Measurements from ENCODE around the gene CCDC14.
"Not testable (repeated sequence)": the region's sequence is repeated elsewhere in the genome, so short reads cannot be mapped to it uniquely, and the experiment has no call there.

Gene CCDC14

DNA sequence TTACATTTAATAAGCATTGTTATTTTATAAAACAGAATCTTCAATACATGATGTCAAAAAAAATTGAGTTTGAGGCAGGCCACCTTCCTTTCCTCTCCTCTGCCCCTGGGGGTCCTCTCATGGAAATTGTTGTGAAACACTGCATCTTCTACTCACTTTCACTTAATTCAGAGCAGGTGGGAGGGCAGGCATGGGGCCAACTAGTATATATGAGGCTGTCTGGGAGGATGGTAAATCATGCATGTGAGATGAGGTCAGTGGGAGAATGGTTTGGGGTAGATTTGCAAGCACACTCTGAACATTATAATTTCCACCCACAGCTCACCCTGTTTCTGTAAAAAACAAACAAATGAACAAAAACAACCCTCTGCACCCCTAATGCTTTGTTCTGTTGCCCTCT lies 10.4 kb upstream of the CCDC14 start:
- no peak for DNase-seq
- no peak for TF ChIP-seq POLR2A (IDR thresholded peaks at IDR 0.05; ENCODE audit: low read length)
- TF ChIP-seq GATA1 (IDR thresholded peaks at IDR 0.05; ENCODE audit: low read depth, low read length): no peak

DNA sequence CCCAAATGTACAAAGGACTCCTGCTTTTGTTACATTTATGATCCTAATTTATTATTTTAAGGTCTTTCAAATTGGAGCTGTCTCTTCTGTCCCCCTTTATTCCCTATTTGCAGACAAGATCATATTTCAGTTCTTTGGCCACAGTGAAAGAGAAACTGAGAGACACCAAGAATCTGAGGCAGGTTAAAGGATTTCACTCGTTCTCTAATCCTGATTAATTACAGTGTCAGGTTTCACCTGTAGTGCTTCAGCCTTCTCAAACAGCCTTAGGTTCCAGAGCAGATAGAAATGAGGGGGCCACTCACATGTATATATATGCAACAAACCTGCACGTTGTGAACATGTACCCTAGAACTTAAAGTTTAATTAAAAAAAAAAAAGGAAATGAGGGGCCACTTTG lies 6.2 kb upstream of the CCDC14 start:
- not testable (repeated sequence) for DNase-seq

DNA sequence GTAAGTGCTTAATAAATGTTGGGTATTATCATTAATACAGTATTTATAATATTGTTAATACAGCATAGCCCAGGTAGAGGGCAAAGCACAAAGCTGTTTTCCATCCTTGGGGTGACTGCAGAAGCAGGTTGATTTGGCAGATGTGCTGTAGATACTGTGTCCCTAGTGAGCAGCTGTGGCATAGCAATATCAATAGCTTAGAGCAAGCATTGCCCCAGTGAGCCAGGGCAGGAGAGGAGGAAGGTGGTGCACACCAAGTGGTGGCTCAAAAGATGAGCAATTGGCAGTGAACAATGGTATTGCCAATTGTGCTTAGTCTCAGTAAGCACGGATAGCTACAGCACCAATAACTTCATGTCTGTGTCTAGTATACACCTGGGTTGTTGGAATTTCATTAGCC lies 5.8 kb upstream of the CCDC14 start:
- not testable (repeated sequence) for DNase-seq

DNA sequence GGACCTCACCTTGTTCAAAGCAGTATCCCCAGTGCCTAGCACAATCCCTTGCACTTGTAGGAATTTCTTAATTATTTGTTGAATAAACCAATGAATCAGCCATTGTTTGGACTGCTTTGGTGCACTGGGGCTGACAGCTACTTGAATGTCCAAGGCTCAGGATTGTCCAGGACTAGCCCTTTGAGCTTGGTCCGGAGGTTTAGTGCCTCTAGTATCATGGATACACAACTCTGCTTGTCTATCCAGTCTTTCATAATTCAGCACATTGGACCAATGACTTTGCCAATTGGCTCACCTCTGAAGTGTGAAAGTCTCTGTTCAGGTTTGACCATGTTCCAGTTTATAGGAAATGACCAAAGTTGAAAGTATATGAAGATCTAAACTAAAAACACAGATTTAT lies 3.8 kb upstream of the CCDC14 start:
- not testable (repeated sequence) for DNase-seq

DNA sequence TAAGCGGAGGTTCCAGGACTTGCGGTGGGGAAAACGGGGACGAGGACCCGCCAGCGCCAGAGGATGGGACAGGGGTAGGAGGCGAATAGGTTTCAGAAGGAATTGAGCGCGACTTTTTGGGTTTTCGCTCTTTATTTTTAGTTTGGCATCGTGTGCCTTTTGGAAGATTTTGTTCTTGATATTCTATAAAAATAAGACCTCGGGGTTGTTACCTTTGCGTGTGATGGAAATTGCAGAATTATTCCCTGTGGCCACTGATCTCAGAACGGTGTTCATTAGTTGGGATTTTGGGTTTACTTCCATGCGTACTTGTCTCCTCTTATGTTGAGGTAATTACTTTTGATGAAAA lies 453 bp upstream of the CCDC14 start:
- no peak for DNase-seq
- TF ChIP-seq POLR2A (IDR thresholded peaks at IDR 0.05; ENCODE audit: low read length): no peak
- TF ChIP-seq GATA1 (IDR thresholded peaks at IDR 0.05; ENCODE audit: low read depth, low read length): no peak

DNA sequence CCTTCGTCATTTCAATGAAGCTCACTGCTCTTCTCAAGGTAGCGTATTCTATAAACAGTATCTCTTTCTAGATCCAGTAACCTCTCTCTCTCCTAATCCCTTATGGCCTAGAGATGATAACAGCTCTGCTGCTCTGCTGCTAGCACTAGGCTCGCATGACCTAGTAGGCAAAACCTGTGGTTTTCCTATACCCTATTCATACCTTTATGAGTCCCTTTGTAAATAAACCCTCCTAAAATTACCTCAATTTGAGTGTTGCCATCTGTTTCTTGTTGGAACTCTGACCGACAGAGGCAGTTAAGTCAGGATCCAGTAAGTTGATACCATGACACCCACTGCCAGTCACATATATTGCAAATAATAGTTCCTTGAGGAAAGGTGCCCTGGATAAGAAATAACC lies 7.3 kb downstream of the CCDC14 start:
- TF ChIP-seq GATA1 (IDR thresholded peaks at IDR 0.05; ENCODE audit: low read depth, low read length): no peak
- TF ChIP-seq POLR2A (IDR thresholded peaks at IDR 0.05; ENCODE audit: low read length): no peak
- DNase-seq: no peak

DNA sequence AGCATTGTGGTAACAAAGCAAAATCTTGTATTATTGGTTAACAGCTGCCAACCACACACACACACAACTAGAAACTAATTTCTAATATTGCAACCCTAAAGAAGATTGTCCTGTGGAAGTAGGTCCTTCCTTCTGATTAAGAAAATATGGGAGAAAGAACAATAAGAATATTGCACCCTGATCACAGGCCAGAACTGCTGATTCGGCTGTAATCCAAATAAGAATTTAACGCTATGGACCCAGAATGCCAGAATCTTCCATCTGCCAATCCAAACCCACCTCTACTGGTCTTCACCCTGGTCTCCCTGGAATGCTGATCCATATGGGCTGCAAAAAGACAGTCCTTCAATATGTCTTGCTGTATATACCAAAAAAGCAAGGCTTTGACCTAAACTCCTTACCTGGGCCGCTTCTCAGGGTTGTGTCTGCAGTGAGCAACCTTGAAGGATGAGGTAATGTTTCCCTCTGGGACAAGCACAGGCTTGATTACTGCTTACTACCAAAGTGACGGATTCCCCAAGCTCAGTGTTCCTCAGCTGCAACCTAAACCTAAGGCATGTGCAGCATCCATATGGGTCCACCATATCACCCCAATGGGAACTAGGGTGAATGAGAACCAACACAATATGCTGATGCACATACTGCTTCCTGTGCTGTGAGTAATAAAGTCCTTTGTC lies 8.0 kb downstream of the CCDC14 start:
- no peak for DNase-seq
- TF ChIP-seq GATA1 (IDR thresholded peaks at IDR 0.05; ENCODE audit: low read depth, low read length) (no peak), POLR2A (IDR thresholded peaks at IDR 0.05; ENCODE audit: low read length) (no peak)

DNA sequence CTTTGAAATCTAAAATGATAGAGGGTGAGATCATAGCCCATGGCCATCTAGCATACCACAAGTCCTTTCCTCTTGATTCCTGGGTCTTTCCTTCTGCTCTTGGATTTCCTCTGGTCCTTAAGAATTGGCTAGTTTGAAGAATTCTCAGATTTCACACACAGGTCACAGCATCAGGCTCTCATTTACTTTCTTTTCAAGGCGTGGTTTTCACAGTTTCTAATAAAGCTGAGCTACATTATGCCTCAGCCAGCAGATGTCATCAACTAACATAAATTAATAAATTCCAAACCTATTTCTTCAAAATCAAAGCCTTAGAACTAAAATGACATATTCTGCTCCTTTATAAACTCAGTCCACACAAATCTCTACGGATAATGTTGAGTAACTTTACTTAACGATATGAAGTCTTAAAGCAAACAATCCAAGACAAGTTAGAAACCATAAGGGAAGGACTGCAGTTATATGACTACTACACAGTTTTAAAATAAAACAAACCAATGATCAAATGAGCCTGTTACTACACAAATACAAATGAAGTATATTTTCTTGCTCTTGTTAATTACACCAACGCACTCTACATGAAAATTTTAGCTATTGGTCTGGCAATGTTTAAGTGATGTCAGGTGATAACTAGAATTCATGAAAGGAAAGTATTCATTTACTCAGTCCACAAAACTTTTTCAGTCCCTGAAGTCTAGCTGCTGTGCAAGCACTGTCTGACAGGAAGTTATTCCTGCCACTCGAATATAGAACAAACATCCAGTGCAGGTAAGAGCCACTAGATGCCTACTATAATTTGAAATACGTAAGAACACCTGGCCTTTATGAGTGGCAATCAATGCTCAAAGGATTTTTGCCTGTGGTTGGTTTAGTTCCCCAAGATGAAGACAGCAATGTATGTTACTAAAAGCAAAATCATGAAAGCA lies 9.2 kb downstream of the CCDC14 start:
- TF ChIP-seq GATA1 (IDR thresholded peaks at IDR 0.05; ENCODE audit: low read depth, low read length): no peak
- TF ChIP-seq POLR2A (IDR thresholded peaks at IDR 0.05; ENCODE audit: low read length): no peak
- DNase-seq: no peak

DNA sequence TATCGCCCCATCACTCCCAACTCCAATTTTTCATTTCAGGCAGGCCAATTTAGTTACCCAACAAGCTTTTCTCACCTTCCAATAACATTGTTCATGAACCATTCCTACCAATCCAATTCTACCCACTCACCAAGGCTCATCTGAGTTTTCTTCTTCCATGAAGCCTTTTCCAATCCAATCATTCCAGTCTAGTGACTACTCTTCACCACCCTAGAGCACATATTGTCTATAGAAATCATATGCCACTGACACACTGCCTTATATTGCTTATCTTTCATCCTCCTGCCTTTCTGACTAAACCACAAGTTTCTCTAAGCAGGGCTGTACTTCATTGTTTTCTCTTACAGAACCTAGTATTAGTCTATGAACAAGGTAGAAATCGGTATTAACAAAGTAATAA lies 11.4 kb downstream of the CCDC14 start:
- TF ChIP-seq POLR2A (IDR thresholded peaks at IDR 0.05; ENCODE audit: low read length) (no peak), GATA1 (IDR thresholded peaks at IDR 0.05; ENCODE audit: low read depth, low read length) (no peak)
- DNase-seq: no peak

DNA sequence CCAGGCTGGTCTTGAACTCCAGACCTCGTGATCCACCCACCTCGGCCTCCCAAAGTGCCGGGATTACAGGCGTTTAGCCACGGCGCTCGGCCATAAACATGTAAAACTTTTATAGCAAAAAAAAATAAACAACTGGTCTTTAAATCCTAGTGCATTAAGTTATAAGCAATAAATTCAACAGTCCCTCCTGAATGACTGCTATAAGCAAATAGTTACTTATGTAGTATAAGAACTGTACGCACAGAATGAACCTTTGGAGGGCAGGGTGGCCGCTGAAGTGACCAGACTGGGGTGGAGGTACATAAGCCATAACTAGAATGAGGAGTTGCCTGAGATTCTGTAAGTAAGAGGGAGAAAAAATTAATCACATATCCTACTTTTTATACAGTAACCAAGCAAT lies 12.6 kb downstream of the CCDC14 start:
- DNase-seq: no peak

DNA sequence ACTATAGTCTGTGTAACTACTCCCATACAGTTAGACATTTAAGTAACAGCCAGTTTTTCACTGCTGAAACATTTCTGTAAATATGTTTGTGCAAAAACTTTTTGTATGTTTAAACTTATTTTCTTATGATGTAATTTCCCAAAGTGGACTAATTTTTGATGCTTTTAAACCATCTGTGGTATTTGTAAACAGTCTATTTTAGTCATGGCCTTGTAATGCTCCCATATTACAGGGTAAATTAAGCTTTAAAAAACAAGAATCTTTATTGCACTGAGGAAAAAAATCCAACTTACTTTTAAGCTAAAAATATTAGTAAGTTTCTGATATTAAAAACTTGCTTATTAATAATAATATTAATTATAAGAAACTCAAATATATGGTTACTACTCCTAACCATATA lies 13.5 kb downstream of the CCDC14 start:
- DNase-seq: no peak
- TF ChIP-seq POLR2A (IDR thresholded peaks at IDR 0.05; ENCODE audit: low read length) (no peak), GATA1 (IDR thresholded peaks at IDR 0.05; ENCODE audit: low read depth, low read length) (no peak)

More for the DNA sequence above, 12.6 kb downstream of the CCDC14 start:
- TF ChIP-seq GATA1 (IDR thresholded peaks at IDR 0.05; ENCODE audit: low read depth, low read length) (no peak), POLR2A (IDR thresholded peaks at IDR 0.05; ENCODE audit: low read length) (no peak)

DNA sequence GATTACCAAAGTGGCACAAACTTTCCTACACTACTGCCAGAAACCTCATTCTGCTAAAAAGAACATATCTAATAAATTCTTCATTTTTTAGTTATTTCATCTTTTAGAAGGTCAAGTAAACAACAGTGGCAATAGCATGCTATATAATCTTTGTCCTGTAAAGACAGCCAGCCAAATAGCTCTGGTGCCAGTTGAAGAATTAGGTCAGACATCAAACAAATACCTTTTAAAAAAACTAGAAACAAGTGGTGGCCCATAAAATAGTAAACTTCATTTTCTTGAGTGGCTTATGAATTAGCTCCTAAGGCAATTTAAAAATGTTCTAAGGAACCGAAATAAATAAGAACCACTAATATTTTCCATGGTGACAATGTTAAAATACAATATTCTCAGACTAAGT lies 19.5 kb downstream of the CCDC14 start:
- DNase-seq: no peak
- TF ChIP-seq GATA1 (IDR thresholded peaks at IDR 0.05; ENCODE audit: low read depth, low read length): no peak

DNA sequence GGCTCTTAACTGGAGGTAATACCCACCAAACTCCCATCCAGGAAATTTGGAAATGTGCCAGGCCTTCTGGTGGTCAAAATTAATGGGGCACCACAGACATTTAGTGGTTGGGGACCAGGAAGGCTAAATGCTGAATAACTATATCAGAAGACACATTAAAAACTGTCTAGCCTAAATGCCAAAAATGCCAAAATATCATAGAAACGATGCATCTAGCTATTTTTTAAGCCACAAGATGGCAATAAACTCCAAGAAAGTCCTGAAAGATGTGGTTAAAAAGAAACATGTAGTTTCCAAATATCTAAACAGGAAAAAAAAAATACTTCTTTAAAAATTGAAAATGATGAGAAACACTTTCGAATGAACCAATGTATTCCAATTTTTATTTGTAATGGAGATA lies 19.9 kb downstream of the CCDC14 start:
- TF ChIP-seq POLR2A (IDR thresholded peaks at IDR 0.05; ENCODE audit: low read length) (no peak), GATA1 (IDR thresholded peaks at IDR 0.05; ENCODE audit: low read depth, low read length) (no peak)
- DNase-seq: no peak

DNA sequence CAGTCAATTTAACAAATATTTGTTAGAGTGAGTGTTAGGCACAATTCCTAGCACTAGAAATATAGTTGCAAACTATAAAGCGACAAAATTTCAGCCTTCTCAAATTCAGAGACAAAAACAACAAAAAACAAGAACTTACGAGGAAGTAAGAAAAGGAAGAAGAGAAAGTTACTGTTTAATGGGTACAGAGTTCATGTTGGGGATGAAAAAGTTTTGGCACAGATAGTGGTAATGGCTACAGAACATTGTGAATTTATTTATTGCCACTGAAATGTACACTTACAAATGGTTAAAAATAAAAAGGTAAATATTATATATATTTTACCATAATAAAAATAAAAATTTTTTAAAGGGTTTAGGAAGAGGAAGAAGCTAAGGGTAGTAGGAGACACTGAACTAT lies 21.3 kb downstream of the CCDC14 start:
- no peak for DNase-seq
- TF ChIP-seq GATA1 (IDR thresholded peaks at IDR 0.05; ENCODE audit: low read depth, low read length) (no peak), POLR2A (IDR thresholded peaks at IDR 0.05; ENCODE audit: low read length) (no peak)

DNA sequence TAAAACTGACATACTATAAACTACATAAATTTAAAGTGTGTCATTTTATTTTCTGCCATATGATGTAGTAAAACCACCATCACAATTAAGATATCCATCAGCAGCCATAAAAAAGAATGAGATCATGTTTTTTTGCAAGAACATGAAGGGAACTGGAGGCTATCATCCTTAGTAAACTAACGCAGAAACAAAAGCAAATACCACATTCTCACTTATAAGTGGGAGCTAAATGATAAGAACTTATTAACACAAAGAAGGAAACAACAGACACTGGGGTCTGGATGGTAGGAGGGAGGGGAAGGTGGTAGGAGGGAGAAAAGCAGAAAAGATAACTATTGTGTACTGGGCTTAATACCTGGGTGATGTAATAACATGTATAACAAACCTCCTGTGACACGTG lies 24.6 kb downstream of the CCDC14 start:
- no peak for TF ChIP-seq POLR2A (IDR thresholded peaks at IDR 0.05; ENCODE audit: low read length)
- no peak for TF ChIP-seq GATA1 (IDR thresholded peaks at IDR 0.05; ENCODE audit: low read depth, low read length)
- no peak for DNase-seq
